Upper lobe of left lung (tissue), 6 donors: ENCODE measurements around the gene ZNF417. TPM values are rescaled to one million over a fixed set of nuclear protein-coding genes. Genes with fewer than 3 reads are reported as not detected.
"Not testable (repeated sequence)": the region's sequence is repeated elsewhere in the genome, so short reads cannot be mapped to it uniquely, and the experiment has no call there.

ENCODE experiments used
- ATAC-seq, 2 donors: fragments of 200-7000 bp; cut with Tn5 transposase; one replicate each; pipeline ENCODE4 v1.9.1; 2022; ENCODE audit warnings: mild to moderate bottlenecking in 2 of 2, moderate library complexity in 2 of 2; ENCODE audit not compliant: low FRiP score in 2 of 2
- DNase-seq, 2 donors: peaks; one replicate each; pipeline ENCODE4 v3.0.0-alpha.2; 2019 to 2020
- H3K27ac ChIP-seq, 4 donors: fragments of 200-600 bp; sonication (generic); one replicate each; pipeline ENCODE4 v1.5.1; 2016 to 2019
- H3K27me3 ChIP-seq, 4 donors: fragments of 200-600 bp; sonication (generic); one replicate each; pipeline ENCODE4 v1.5.1; 2017 to 2019
- H3K36me3 ChIP-seq, 4 donors: fragments of 200-600 bp; sonication (generic); one replicate each; pipeline ENCODE4 v1.5.1; 2016 to 2019
- H3K4me1 ChIP-seq, 4 donors: fragments of 200-600 bp; sonication (generic); one replicate each; pipeline ENCODE4 v1.5.1; 2018 to 2019
- H3K4me3 ChIP-seq, 4 donors: fragments of 200-600 bp; sonication (generic); one replicate each; pipeline ENCODE4 v1.5.1; 2017 to 2019; ENCODE audit warnings: mild to moderate bottlenecking in 2 of 4, moderate library complexity in 1 of 4
- H3K9me3 ChIP-seq, 4 donors: fragments of 200-600 bp; sonication (generic); one replicate each; pipeline ENCODE4 v1.5.1; 2018 to 2019
- CTCF ChIP-seq, 6 experiments: fragments of 450-650 bp in 4 of 6; fragments of 200-600 bp in 2 of 6; sonication (generic) in 2 of 6; IDR thresholded peaks; one replicate each; pipeline ENCODE4 v1.5.1; 2016 to 2019; ENCODE audit warnings: antibody characterized with exemption in 6 of 6
- EP300 ChIP-seq, 4 donors: sonication (generic); formaldehyde crosslinking; IDR thresholded peaks; one replicate each; pipeline ENCODE4 v1.5.1; 2017; ENCODE audit warnings: antibody characterized with exemption in 4 of 4, control low read depth in 2 of 4
- POLR2A ChIP-seq, 4 donors: fragments of 450-650 bp; IDR thresholded peaks; one replicate each; pipeline ENCODE4 v1.5.1; 2016 to 2017; ENCODE audit warnings: antibody characterized with exemption in 4 of 4, mild to moderate bottlenecking in 2 of 4
- POLR2AphosphoS5 ChIP-seq, 2 donors: sonication (generic); formaldehyde crosslinking; IDR thresholded peaks; one replicate each; pipeline ENCODE4 v1.5.1; 2017; ENCODE audit warnings: antibody characterized with exemption in 2 of 2
- WGBS, 2 donors: methylation state at CpG; one replicate each; pipeline ENCODE4 v1.1.5; 2017 to 2018; 5-methylcytosine and 5-hydroxymethylcytosine counted together
- total RNA-seq, 6 donors: library from RNA; depleted of rRNA in 4 of 6; stranded (reverse); fragments of >200 nt in 4 of 6; gene quantifications; one replicate each; pipeline versions ENCODE4 v1.1.0 to v1.2.1, GENCODE V29; 2016 to 2021
- donor health status: DM: no; HTN: no; CAD: no; lungs with moderate emphysema.
- donor health status: DM: no; HTN: yes; CAD: no; lungs with severe emphysema.

ZNF417 gene
- total RNA-seq, 6 donors from 2014 or later: 7.3 to 24.1 (median 14.4) TPM

- TF ChIP-seq CTCF (IDR thresholded peaks at IDR 0.05) (peak in 4 of 6 experiments; percentile 22 to 53 (median 34)), EP300 (IDR thresholded peaks at IDR 0.05) (no peak), POLR2A (IDR thresholded peaks at IDR 0.05) (peak in 1 of 4 donors; percentile 25), POLR2AphosphoS5 (IDR thresholded peaks at IDR 0.05) (peak; percentile 9 to 51)
- peak within 1 kb of the TSS in 3 of 4 donors; percentile 65 to 77 (median 74) for H3K27ac ChIP-seq
Measured at GRCh38 chr19:57888560-57889231, 27.7 kb downstream of the ZNF417 start, which contains the start of gene ZNF814. ZNF814 (minus strand) TSS chr19:57889037; CDS start chr19:57888802, 235 bp downstream.

GRCh38 chr19:57888107-57888559, 28.3 kb downstream of the ZNF417 start:
- 15 to 24% methylated on average over 8 of the region's 8 CpGs for WGBS, 2 donors

More at GRCh38 chr19:57888560-57889231, 27.7 kb downstream of the ZNF417 start, which contains the start of gene ZNF814:
- Histone ChIP-seq H3K36me3 (peaks cover 0 to 4% (median 0%) of the 10 kb centered on the region in 4 donors), H3K4me3 (peak within 1 kb of the TSS; percentile 36 to 85 (median 52)), H3K4me1 (peaks cover 0 to 16% (median 5%) of the 10 kb centered on the region in 4 donors), H3K27me3 (no peaks in the 10 kb centered on the region), H3K9me3 (peaks cover 0 to 12% (median 3%) of the 10 kb centered on the region in 4 donors)
- DNase-seq: peak; percentile 67 to 73
- peak; percentile 84 to 91 for ATAC-seq
- 4 to 6% methylated on average over 26 to 38 of the region's 43 CpGs for WGBS, 2 donors

GRCh38 chr19:57887195-57887941, 29.0 kb downstream of the ZNF417 start:
- DNase-seq (no peak), ATAC-seq (no peak)
- peaks cover 0 to 16% (median 5%) of the 10 kb centered on the region in 4 donors for H3K4me1 ChIP-seq
- peaks cover 0 to 4% (median 0%) of the 10 kb centered on the region in 4 donors for H3K36me3 ChIP-seq
- H3K4me3 ChIP-seq: peak overlapping the region in 1 of 4 donors; percentile 85
- H3K9me3 ChIP-seq: peaks cover 0 to 12% (median 3%) of the 10 kb centered on the region in 4 donors
- no peak for TF ChIP-seq POLR2AphosphoS5 (IDR thresholded peaks at IDR 0.05)
- no peak for TF ChIP-seq POLR2A (IDR thresholded peaks at IDR 0.05)
- TF ChIP-seq CTCF (IDR thresholded peaks at IDR 0.05): no peak
- no peak for TF ChIP-seq EP300 (IDR thresholded peaks at IDR 0.05)
- no peak overlapping the region for H3K27ac ChIP-seq
- no peaks in the 10 kb centered on the region for H3K27me3 ChIP-seq
- 36 to 40% methylated on average over 6 of the region's 6 CpGs for WGBS, 2 donors

More at GRCh38 chr19:57888107-57888559, 28.3 kb downstream of the ZNF417 start:
- Histone ChIP-seq H3K4me1 (peaks cover 0 to 16% (median 5%) of the 10 kb centered on the region in 4 donors), H3K4me3 (peak overlapping the region; percentile 36 to 85 (median 52)), H3K27ac (peak overlapping the region in 3 of 4 donors; percentile 65 to 77 (median 74)), H3K9me3 (peaks cover 0 to 12% (median 3%) of the 10 kb centered on the region in 4 donors), H3K27me3 (no peaks in the 10 kb centered on the region), H3K36me3 (peaks cover 0 to 4% (median 0%) of the 10 kb centered on the region in 4 donors)
- no peak for DNase-seq
- no peak for ATAC-seq
- TF ChIP-seq EP300 (IDR thresholded peaks at IDR 0.05) (no peak), POLR2A (IDR thresholded peaks at IDR 0.05) (no peak), CTCF (IDR thresholded peaks at IDR 0.05) (no peak), POLR2AphosphoS5 (IDR thresholded peaks at IDR 0.05) (no peak)

GRCh38 chr19:57886046-57886445, 30.3 kb downstream of the ZNF417 start:
- 76 to 84% methylated on average over 3 of the region's 3 CpGs for WGBS, 2 donors
- Histone ChIP-seq H3K27me3 (no peaks in the 10 kb centered on the region), H3K4me3 (no peak overlapping the region), H3K4me1 (peaks cover 0 to 16% (median 5%) of the 10 kb centered on the region in 4 donors), H3K36me3 (peaks cover 0 to 4% (median 0%) of the 10 kb centered on the region in 4 donors), H3K27ac (no peak overlapping the region), H3K9me3 (peaks cover 0 to 9% (median 3%) of the 10 kb centered on the region in 4 donors)
- TF ChIP-seq CTCF (IDR thresholded peaks at IDR 0.05): no peak
- no peak for TF ChIP-seq EP300 (IDR thresholded peaks at IDR 0.05)
- no peak for TF ChIP-seq POLR2AphosphoS5 (IDR thresholded peaks at IDR 0.05)
- no peak for TF ChIP-seq POLR2A (IDR thresholded peaks at IDR 0.05)
- ATAC-seq (no peak), DNase-seq (no peak)

GRCh38 chr19:57873883-57874799, 42.3 kb downstream of the ZNF417 start:
- not testable (repeated sequence) for ATAC-seq, H3K27me3 ChIP-seq, H3K27ac ChIP-seq, H3K4me1 ChIP-seq, DNase-seq, H3K4me3 ChIP-seq
- 94 to 96% methylated on average over 8 of the region's 8 CpGs for WGBS, 2 donors
- Histone ChIP-seq H3K36me3 (peaks cover 0 to 26% (median 11%) of the 10 kb centered on the region in 4 donors), H3K9me3 (peaks cover 45 to 87% (median 78%) of the 10 kb centered on the region in 4 donors)
